Common myeloid progenitor, CD34-positive (primary cell): ENCODE results near the gene DBNDD1.

Experiments
- CTCF ChIA-PET: fragments of 350-600 bp; sonication (Branson Sonifier 250); formaldehyde crosslinking; loops from one replicate; lab custom pipeline; 2021; ENCODE audit warnings: antibody characterized with exemption; lab: Charles Lee
- POLR2A ChIA-PET: fragments of 350-600 bp; sonication (Branson Sonifier 250); formaldehyde crosslinking; loops from one replicate; lab custom pipeline; 2021; ENCODE audit warnings: antibody characterized with exemption; lab: Charles Lee
- DNase-seq, 3 donors: peaks; one replicate each; pipeline versions ENCODE4 v3.0.0 to v3.0.0-alpha.2; 2013
- H3K27ac ChIP-seq, 2 experiments: 1 replicate in 1 of 2; 2 replicates in 1 of 2; pipeline ENCODE4 v1.7.0; 2013; ENCODE audit warnings: inconsistent platforms in 2 of 2, low read length in 2 of 2, mild to moderate bottlenecking in 2 of 2, low read depth in 1 of 2, moderate library complexity in 1 of 2; ENCODE audit not compliant: severe bottlenecking in 2 of 2, insufficient read depth in 1 of 2, poor library complexity in 1 of 2
- H3K27me3 ChIP-seq, 5 experiments: replicated peaks in 2 of 5; 1 replicate in 3 of 5; 2 replicates in 2 of 5; pipeline versions ENCODE4 v1.6.1 to v1.7.0; 2013; ENCODE audit warnings: low read length in 4 of 5, mild to moderate bottlenecking in 2 of 5, moderate library complexity in 2 of 5, inconsistent platforms in 1 of 5; ENCODE audit not compliant: insufficient read depth in 5 of 5, control insufficient read depth in 4 of 5
- H3K36me3 ChIP-seq, 4 experiments: 1 replicate in 2 of 4; 2 replicates in 2 of 4; pipeline versions ENCODE4 v1.6.1 to v1.7.0; 2013; ENCODE audit warnings: low read length in 3 of 4, control low read depth in 1 of 4, mild to moderate bottlenecking in 1 of 4; ENCODE audit not compliant: control insufficient read depth in 4 of 4, insufficient read depth in 4 of 4
- H3K4me1 ChIP-seq, 4 experiments: 1 replicate in 3 of 4; 2 replicates in 1 of 4; pipeline versions ENCODE4 v1.6.1 to v1.7.1; 2013; ENCODE audit warnings: low read length in 3 of 4, mild to moderate bottlenecking in 3 of 4, control low read depth in 1 of 4, inconsistent platforms in 1 of 4, moderate library complexity in 1 of 4; ENCODE audit not compliant: control insufficient read depth in 4 of 4, insufficient read depth in 4 of 4; ENCODE audit errors: control extremely low read depth in 1 of 4
- H3K4me3 ChIP-seq, 7 experiments: 1 replicate in 4 of 7; 2 replicates in 3 of 7; pipeline versions ENCODE4 v1.5.1 to v1.7.0; 2013; ENCODE audit warnings: mild to moderate bottlenecking in 7 of 7, low read length in 6 of 7, moderate library complexity in 6 of 7, inconsistent platforms in 2 of 7, low read depth in 2 of 7, control low read depth in 1 of 7; ENCODE audit not compliant: insufficient read depth in 4 of 7, control insufficient read depth in 1 of 7; ENCODE audit errors: extremely low read depth in 1 of 7
- H3K9me3 ChIP-seq, 5 experiments: 1 replicate in 4 of 5; 2 replicates in 1 of 5; pipeline versions ENCODE4 v1.6.1 to v1.7.1; 2013; ENCODE audit warnings: low read length in 4 of 5, mild to moderate bottlenecking in 2 of 5, inconsistent platforms in 1 of 5, low read depth in 1 of 5, moderate library complexity in 1 of 5; ENCODE audit not compliant: control insufficient read depth in 4 of 5, insufficient read depth in 2 of 5; ENCODE audit errors: control extremely low read depth in 1 of 5
- WGBS: methylation state at CpG from one replicate; pipeline ENCODE4 v1.1.5; 2013; ENCODE audit not compliant: insufficient coverage; 5-methylcytosine and 5-hydroxymethylcytosine counted together

Gene DBNDD1

DNA sequence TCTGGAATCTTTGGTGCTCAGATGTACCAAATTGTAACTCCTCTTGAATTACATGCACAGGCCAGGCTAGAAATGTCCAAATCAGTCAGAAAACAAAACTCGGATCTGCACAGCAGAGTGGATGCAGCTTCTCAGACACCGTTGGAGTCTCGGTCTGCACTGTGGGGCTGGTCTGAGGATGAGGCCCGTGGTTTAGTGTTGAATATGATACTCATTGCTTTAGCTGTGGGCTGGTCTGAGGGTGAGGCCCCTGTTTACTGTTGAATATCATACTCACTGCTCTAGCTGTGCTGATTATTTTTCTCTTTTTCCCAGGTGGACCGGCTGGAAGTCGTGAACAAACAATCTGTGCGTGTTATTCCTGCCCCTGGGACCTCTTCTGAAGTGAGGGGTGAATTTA is 35.0 kb downstream of the DBNDD1 start:
- H3K9me3 ChIP-seq = no peaks in the 10 kb centered on the region
- no peak for DNase-seq
- ChIA-PET POLR2A (no interaction called here), CTCF (interaction anchor here (1.3 kb wide), 1 partner anchor 11 kb away, joined by 3 read pairs; no protein-coding TSS in a partner anchor)
- no peak overlapping the region for H3K27ac ChIP-seq
- no peaks in the 10 kb centered on the region for H3K27me3 ChIP-seq
- 100% methylated on average over 3 of the region's 7 CpGs for WGBS
- H3K4me3 ChIP-seq = no peak overlapping the region
- H3K4me1 ChIP-seq = no peaks in the 10 kb centered on the region
- H3K36me3 ChIP-seq = peaks cover 10 to 73% (median 55%) of the 10 kb centered on the region in 4 experiments

DNA sequence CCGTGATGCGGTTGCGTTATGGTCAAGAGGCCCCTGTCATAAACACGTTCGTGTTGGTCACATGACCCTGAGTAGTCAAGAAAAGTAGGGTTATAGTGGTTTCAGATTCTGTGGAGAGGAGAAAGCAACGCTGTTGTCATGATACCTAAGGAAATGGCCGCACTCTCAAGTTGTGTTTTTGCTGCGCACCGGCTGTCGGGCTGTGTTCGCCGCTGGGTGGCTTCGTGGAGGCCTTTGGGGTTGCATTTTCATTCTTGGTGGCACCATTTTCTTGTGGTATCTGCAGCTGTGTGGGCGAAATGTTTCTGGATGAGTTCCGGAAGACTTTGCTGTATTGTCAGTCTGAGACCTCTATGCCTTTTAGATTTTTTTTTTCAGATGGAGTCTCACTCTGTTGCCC is 35.7 kb downstream of the DBNDD1 start:
- Histone ChIP-seq H3K27ac (no peak overlapping the region), H3K4me3 (no peak overlapping the region), H3K27me3 (no peaks in the 10 kb centered on the region), H3K9me3 (no peaks in the 10 kb centered on the region), H3K4me1 (no peaks in the 10 kb centered on the region), H3K36me3 (peaks cover 10 to 71% (median 53%) of the 10 kb centered on the region in 4 experiments)
- 91% methylated on average over 15 of the region's 15 CpGs for WGBS
- CTCF ChIA-PET = no interaction called here
- no peak for DNase-seq
- POLR2A ChIA-PET = no interaction called here

- Histone ChIP-seq H3K9me3 (no peaks in the 10 kb centered on the region), H3K4me3 (no peak overlapping the region), H3K36me3 (peaks cover 9 to 77% (median 55%) of the 10 kb centered on the region in 4 experiments), H3K27ac (no peak overlapping the region), H3K27me3 (no peaks in the 10 kb centered on the region), H3K4me1 (no peaks in the 10 kb centered on the region)
- ChIA-PET CTCF (no interaction called here), POLR2A (no interaction called here)
- 98% methylated on average over 8 of the region's 9 CpGs for WGBS
- DNase-seq = no peak
Observed at GRCh38 chr16:89982318-89982717, 36.9 kb downstream of the DBNDD1 start.

DNA sequence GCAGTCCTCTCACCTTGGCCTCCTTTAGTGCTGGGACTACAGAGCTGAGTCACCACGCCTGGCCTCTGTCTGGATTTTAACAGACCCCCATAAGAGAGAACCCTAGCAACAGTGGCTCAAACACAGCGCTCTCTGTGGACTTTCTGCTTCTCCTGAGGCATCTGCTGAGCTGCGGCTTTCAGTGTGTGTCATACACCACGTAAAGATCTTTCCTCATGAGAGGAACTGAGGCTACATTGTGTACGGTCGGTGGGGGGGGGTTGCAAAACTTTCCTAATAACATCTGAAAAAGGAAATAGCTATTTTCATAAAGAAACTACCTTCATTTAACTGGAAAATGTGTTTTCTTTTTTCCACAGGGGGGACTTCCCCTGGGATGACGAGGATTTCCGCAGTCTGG is 37.8 kb downstream of the DBNDD1 start:
- Histone ChIP-seq H3K9me3 (no peaks in the 10 kb centered on the region), H3K27ac (no peak overlapping the region), H3K27me3 (no peaks in the 10 kb centered on the region), H3K4me3 (no peak overlapping the region), H3K36me3 (peaks cover 9 to 68% (median 52%) of the 10 kb centered on the region in 4 experiments), H3K4me1 (no peaks in the 10 kb centered on the region)
- no peak for DNase-seq
- WGBS = 100% methylated on average over 2 of the region's 8 CpGs
- CTCF ChIA-PET = interaction anchor here (1.1 kb wide), 1 partner anchor 12 kb away, joined by 3 read pairs; no protein-coding TSS in a partner anchor
- POLR2A ChIA-PET = no interaction called here

- Histone ChIP-seq H3K36me3 (peaks cover 2 to 26% (median 10%) of the 10 kb centered on the region in 4 experiments), H3K9me3 (no peaks in the 10 kb centered on the region), H3K27ac (no peak overlapping the region), H3K4me1 (peaks cover 9 to 39% (median 31%) of the 10 kb centered on the region in 4 experiments), H3K27me3 (no peaks in the 10 kb centered on the region), H3K4me3 (no peak overlapping the region)
- ChIA-PET POLR2A (interaction anchor here (0.5 kb wide), 1 partner anchor 47 kb away, joined by 6 read pairs; no protein-coding TSS in a partner anchor), CTCF (no interaction called here)
- DNase-seq = no peak
- WGBS = 95% methylated on average over 2 of the region's 2 CpGs
Observed at GRCh38 chr16:89974870-89975269, 44.4 kb downstream of the DBNDD1 start.

- DNase-seq = no peak
- Histone ChIP-seq H3K4me1 (peaks cover 12 to 48% (median 36%) of the 10 kb centered on the region in 4 experiments), H3K27ac (peak overlapping the region in 1 of 2 experiments; percentile 89), H3K9me3 (no peaks in the 10 kb centered on the region), H3K36me3 (peaks cover 2 to 19% (median 6%) of the 10 kb centered on the region in 4 experiments), H3K27me3 (no peaks in the 10 kb centered on the region), H3K4me3 (peak overlapping the region in 5 of 7 experiments; percentile 85 to 97 (median 95))
- ChIA-PET CTCF (interaction anchor here (1.0 to 2.3 kb wide), 2 partner anchors 11 to 47 kb away, joined by 3 to 5 read pairs; no protein-coding TSS in a partner anchor), POLR2A (no interaction called here)
- 97% methylated on average over 10 of the region's 13 CpGs for WGBS
Observed at GRCh38 chr16:89973654-89974335, 45.5 kb downstream of the DBNDD1 start.

DNA sequence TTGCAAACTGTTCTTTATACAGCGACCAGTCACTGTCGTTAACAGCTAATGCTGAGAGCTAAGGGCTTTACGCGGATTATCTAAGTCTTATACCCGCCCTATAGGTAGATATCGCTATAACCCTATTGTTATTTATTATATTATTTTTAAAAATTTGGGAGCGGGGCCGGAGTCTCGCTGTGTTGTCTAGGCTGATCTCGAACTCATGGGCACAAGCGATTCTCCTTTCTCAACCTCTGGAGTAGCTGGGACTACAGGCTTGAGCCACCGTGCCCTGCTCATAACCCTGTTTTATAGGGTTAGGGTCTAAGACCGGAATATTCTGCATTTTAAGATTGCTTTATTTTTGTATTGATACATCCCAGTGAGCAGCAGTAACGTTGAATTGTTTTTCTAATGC is 46.0 kb downstream of the DBNDD1 start:
- no peaks in the 10 kb centered on the region for H3K9me3 ChIP-seq
- H3K36me3 ChIP-seq = peaks cover 2 to 21% (median 6%) of the 10 kb centered on the region in 4 experiments
- H3K27me3 ChIP-seq = no peaks in the 10 kb centered on the region
- DNase-seq = no peak
- ChIA-PET POLR2A (no interaction called here), CTCF (interaction anchor here (1.0 to 2.3 kb wide), 2 partner anchors 11 to 48 kb away, joined by 3 to 5 read pairs; no protein-coding TSS in a partner anchor)
- 18% methylated on average over 8 of the region's 14 CpGs for WGBS
- H3K4me3 ChIP-seq = peak overlapping the region; percentile 85 to 97 (median 95)
- H3K27ac ChIP-seq = peak overlapping the region; percentile 72 to 89
- H3K4me1 ChIP-seq = peaks cover 12 to 48% (median 36%) of the 10 kb centered on the region in 4 experiments
